Astrocyte (in vitro differentiated cells and primary cell): Measurements from ENCODE around the gene ANO4. TPM values are rescaled to one million over a fixed set of nuclear protein-coding genes. Genes with fewer than 3 reads are reported as not detected.
A peak's percentile ranks its signal among the peaks of the same experiment; 100 is the strongest.

Experiments
- DNase-seq: peaks from one replicate; pipeline ENCODE4 v3.0.0-alpha.2; 2010; ENCODE audit warnings: low read depth
- FAIRE-seq: peaks from 2 replicates; lab custom pipeline; 2011; peaks lifted over from hg19 to GRCh38; lab: Jason Lieb, UNC
- H2AFZ ChIP-seq: 2 replicates; pipeline ENCODE4 v1.6.0; 2012; ENCODE audit warnings: low read depth, low read length, inconsistent platforms
- H3K27ac ChIP-seq: 2 replicates; pipeline ENCODE4 v1.5.1; 2011; ENCODE audit warnings: low read depth, low read length, inconsistent platforms
- H3K27me3 ChIP-seq: 2 replicates; pipeline ENCODE4 v1.6.0; 2011; ENCODE audit warnings: low read length, inconsistent platforms; ENCODE audit not compliant: insufficient read depth
- H3K36me3 ChIP-seq: 2 replicates; pipeline ENCODE4 v1.5.1; 2011; ENCODE audit warnings: low read length, inconsistent platforms; ENCODE audit not compliant: insufficient read depth
- H3K4me1 ChIP-seq: 2 replicates; pipeline ENCODE4 v1.5.1; 2011; ENCODE audit warnings: low read length, inconsistent platforms; ENCODE audit not compliant: insufficient read depth
- H3K4me2 ChIP-seq: 2 replicates; pipeline ENCODE4 v1.6.0; 2012; ENCODE audit warnings: low read length, inconsistent platforms
- H3K4me3 ChIP-seq: 2 replicates; pipeline ENCODE4 v1.5.1; 2011; ENCODE audit warnings: low read depth, mild to moderate bottlenecking, low read length, inconsistent platforms; ENCODE audit not compliant: insufficient read depth
- H3K79me2 ChIP-seq: 2 replicates; pipeline ENCODE4 v1.6.0; 2012; ENCODE audit warnings: mild to moderate bottlenecking, low read length, inconsistent platforms; ENCODE audit not compliant: insufficient read depth
- H3K9ac ChIP-seq: 2 replicates; pipeline ENCODE4 v1.6.0; 2012; ENCODE audit warnings: mild to moderate bottlenecking, low read length, inconsistent platforms
- H3K9me3 ChIP-seq: 2 replicates; pipeline ENCODE4 v1.5.1; 2012; ENCODE audit warnings: low read depth, mild to moderate bottlenecking, low read length, inconsistent platforms; ENCODE audit not compliant: insufficient read depth
- H4K20me1 ChIP-seq: 2 replicates; pipeline ENCODE4 v1.6.0; 2012; ENCODE audit warnings: low read length, inconsistent platforms; ENCODE audit not compliant: insufficient read depth
- H3K27ac Mint-ChIP-seq: one replicate; pipeline ENCODE4 v1.8.0; 2021; ENCODE audit warnings: mild to moderate bottlenecking, mixed read lengths; ENCODE audit not compliant: unreplicated experiment
- H3K27me3 Mint-ChIP-seq: one replicate; pipeline ENCODE4 v1.8.0; 2021; ENCODE audit warnings: low read depth, mixed read lengths; ENCODE audit not compliant: unreplicated experiment
- H3K36me3 Mint-ChIP-seq: one replicate; pipeline ENCODE4 v1.8.0; 2021; ENCODE audit warnings: low read depth, mixed read lengths; ENCODE audit not compliant: unreplicated experiment
- H3K4me1 Mint-ChIP-seq: one replicate; pipeline ENCODE4 v1.8.0; 2021; ENCODE audit warnings: low read depth, mixed read lengths; ENCODE audit not compliant: unreplicated experiment
- H3K4me3 Mint-ChIP-seq: one replicate; pipeline ENCODE4 v1.8.0; 2021; ENCODE audit warnings: mild to moderate bottlenecking, moderate library complexity, mixed read lengths; ENCODE audit not compliant: unreplicated experiment
- H3K9me3 Mint-ChIP-seq: one replicate; pipeline ENCODE4 v1.8.0; 2021; ENCODE audit warnings: mild to moderate bottlenecking, mixed read lengths; ENCODE audit not compliant: unreplicated experiment
- CTCF ChIP-seq: IDR thresholded peaks from 2 replicates; pipeline ENCODE4 v1.5.1; 2011; ENCODE audit warnings: low read depth, mild to moderate bottlenecking, inconsistent platforms, low read length, moderate library complexity; ENCODE audit not compliant: insufficient read depth
- EZH2 ChIP-seq: IDR thresholded peaks from 2 replicates; pipeline ENCODE4 v1.6.1; 2012; ENCODE audit warnings: mild to moderate bottlenecking, low read length, inconsistent platforms; ENCODE audit not compliant: insufficient read depth
- total RNA-seq: library from RNA; stranded (reverse); gene quantifications from 2 replicates; pipeline ENCODE4 v1.2.1, GENCODE V29; 2021

The ANO4 gene
- total RNA-seq, 1 donor from 2014 or later = 41.3 TPM

GRCh38 chr12:101082706-101083105 is 288.1 kb downstream of the ANO4 start:
- Mint-ChIP-seq H3K27me3 (no peaks in the 10 kb centered on the region), H3K4me3 (no peak overlapping the region), H3K9me3 (peaks cover 2% of the 10 kb centered on the region), H3K36me3 (peaks cover 21% of the 10 kb centered on the region), H3K4me1 (peaks cover 12% of the 10 kb centered on the region), H3K27ac (no peak overlapping the region)
- no peaks in the 10 kb centered on the region for H3K27me3 ChIP-seq
- H4K20me1 ChIP-seq = no peaks in the 10 kb centered on the region
- no peak for FAIRE-seq
- no peaks in the 10 kb centered on the region for H3K9me3 ChIP-seq
- no peaks in the 10 kb centered on the region for H3K4me1 ChIP-seq
- no peak for DNase-seq
- no peak overlapping the region for H3K27ac ChIP-seq
- H3K36me3 ChIP-seq = no peaks in the 10 kb centered on the region
- no peaks in the 10 kb centered on the region for H3K79me2 ChIP-seq
- H2AFZ ChIP-seq = no peak overlapping the region
- no peak overlapping the region for H3K4me3 ChIP-seq
- TF ChIP-seq CTCF (no peak), EZH2 (no peak)
- H3K9ac ChIP-seq = no peak overlapping the region
- no peak overlapping the region for H3K4me2 ChIP-seq

GRCh38 chr12:101086490-101087135 is 292.0 kb downstream of the ANO4 start:
- FAIRE-seq = no peak
- Mint-ChIP-seq H3K36me3 (peaks cover 29% of the 10 kb centered on the region), H3K9me3 (peaks cover 2% of the 10 kb centered on the region), H3K27me3 (no peaks in the 10 kb centered on the region), H3K27ac (no peak overlapping the region), H3K4me3 (no peak overlapping the region), H3K4me1 (peaks cover 13% of the 10 kb centered on the region)
- peak; percentile 83 for DNase-seq
- Histone ChIP-seq H3K27ac (no peak overlapping the region), H3K4me3 (no peak overlapping the region), H3K36me3 (no peaks in the 10 kb centered on the region), H3K9ac (no peak overlapping the region), H3K4me2 (peak overlapping the region; percentile 37), H2AFZ (no peak overlapping the region), H3K79me2 (no peaks in the 10 kb centered on the region), H3K9me3 (no peaks in the 10 kb centered on the region), H3K4me1 (no peaks in the 10 kb centered on the region), H3K27me3 (no peaks in the 10 kb centered on the region), H4K20me1 (no peaks in the 10 kb centered on the region)
- TF ChIP-seq EZH2 (no peak), CTCF (no peak)

- H3K9me3 ChIP-seq = no peaks in the 10 kb centered on the region
- no peaks in the 10 kb centered on the region for H3K27me3 Mint-ChIP-seq
- peaks cover 18% of the 10 kb centered on the region for H3K4me1 Mint-ChIP-seq
- no peak overlapping the region for H3K27ac Mint-ChIP-seq
- H3K9ac ChIP-seq = no peak overlapping the region
- DNase-seq (no peak), FAIRE-seq (no peak)
- no peak overlapping the region for H3K4me3 Mint-ChIP-seq
- no peaks in the 10 kb centered on the region for H3K9me3 Mint-ChIP-seq
- H3K4me2 ChIP-seq = no peak overlapping the region
- H4K20me1 ChIP-seq = no peaks in the 10 kb centered on the region
- no peak overlapping the region for H2AFZ ChIP-seq
- H3K36me3 Mint-ChIP-seq = peaks cover 21% of the 10 kb centered on the region
- no peaks in the 10 kb centered on the region for H3K27me3 ChIP-seq
- H3K4me3 ChIP-seq = no peak overlapping the region
- H3K79me2 ChIP-seq = no peaks in the 10 kb centered on the region
- no peaks in the 10 kb centered on the region for H3K36me3 ChIP-seq
- H3K27ac ChIP-seq = no peak overlapping the region
- no peaks in the 10 kb centered on the region for H3K4me1 ChIP-seq
- TF ChIP-seq EZH2 (no peak), CTCF (no peak)
Measured at GRCh38 chr12:101087920-101088319, 293.3 kb downstream of the ANO4 start.
